ENCODE data around the gene FOXI2.

DNA sequence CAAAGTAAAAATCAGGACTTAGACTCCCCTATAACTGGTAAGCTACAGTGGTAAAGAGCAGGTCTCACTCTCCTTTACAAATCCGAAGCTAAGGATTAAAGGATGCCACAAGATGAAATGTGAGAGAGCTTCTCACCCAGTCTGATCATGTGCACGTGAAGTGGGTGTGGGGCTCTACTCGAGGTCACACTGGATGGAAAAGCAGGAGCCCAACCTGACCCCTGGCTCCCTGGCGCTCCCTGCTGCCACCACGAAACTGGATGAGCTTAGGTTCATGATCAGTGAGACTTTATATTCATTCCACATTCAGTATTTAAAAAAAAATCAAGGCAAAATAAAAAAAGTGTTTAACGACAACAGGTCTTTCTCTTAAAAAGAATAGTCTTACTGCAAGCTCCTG lies 21.7 kb upstream of the FOXI2 start:
- TF ChIP-seq, protein P1, sequence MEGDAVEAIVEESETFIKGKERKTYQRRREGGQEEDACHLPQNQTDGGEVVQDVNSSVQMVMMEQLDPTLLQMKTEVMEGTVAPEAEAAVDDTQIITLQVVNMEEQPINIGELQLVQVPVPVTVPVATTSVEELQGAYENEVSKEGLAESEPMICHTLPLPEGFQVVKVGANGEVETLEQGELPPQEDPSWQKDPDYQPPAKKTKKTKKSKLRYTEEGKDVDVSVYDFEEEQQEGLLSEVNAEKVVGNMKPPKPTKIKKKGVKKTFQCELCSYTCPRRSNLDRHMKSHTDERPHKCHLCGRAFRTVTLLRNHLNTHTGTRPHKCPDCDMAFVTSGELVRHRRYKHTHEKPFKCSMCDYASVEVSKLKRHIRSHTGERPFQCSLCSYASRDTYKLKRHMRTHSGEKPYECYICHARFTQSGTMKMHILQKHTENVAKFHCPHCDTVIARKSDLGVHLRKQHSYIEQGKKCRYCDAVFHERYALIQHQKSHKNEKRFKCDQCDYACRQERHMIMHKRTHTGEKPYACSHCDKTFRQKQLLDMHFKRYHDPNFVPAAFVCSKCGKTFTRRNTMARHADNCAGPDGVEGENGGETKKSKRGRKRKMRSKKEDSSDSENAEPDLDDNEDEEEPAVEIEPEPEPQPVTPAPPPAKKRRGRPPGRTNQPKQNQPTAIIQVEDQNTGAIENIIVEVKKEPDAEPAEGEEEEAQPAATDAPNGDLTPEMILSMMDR (conservative IDR thresholded peaks at IDR 0.05) = no peak
- no peak for TF ChIP-seq ZFX (IDR thresholded peaks at IDR 0.05)
